ENCODE data around the gene RAI1.

DNA sequence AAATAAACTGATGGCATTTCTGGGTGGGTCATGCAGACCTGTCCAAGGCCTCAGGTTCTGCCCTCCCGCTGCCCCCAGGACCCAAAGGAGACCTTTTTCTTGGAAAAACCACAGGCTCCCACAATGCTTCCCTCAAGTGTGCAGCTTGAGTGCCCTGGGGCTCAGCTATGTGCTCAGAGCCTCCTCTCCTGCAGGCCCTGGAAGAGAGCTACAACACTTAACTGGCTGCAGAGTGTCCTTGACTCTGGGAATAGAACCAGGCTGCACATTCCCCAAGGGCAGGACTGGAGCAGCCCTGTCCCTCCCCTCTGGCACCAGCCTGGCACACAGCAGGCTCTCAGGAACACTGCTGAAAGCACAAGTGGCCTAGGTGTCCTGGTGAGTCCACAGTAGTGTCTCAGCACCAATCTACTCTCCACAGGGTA lies 160.4 kb downstream of the RAI1 start:
- TF ChIP-seq SP1 (IDR thresholded peaks at IDR 0.05) (no peak), LEF1 (IDR thresholded peaks at IDR 0.05; ENCODE audit: borderline replicate concordance) (no peak)

All from HEK293T (cell line).